A673 (cell line): Measurements from ENCODE around the gene EVPLL.

Source experiments
- EZH2 ChIP-seq: fragments of 200-600 bp; sonication (generic); IDR thresholded peaks from 2 replicates; pipeline ENCODE4 v1.6.1; 2017; ENCODE audit warnings: borderline replicate concordance, low read depth, mild to moderate bottlenecking, mixed read lengths, antibody characterized with exemption, low read length; ENCODE audit not compliant: poor library complexity, severe bottlenecking
- TF ChIP-seq, protein P1 (sequence below): fragments of 300-800, 200-600 bp; sonication (generic); conservative IDR thresholded peaks from 2 replicates; pipeline ENCODE4 v1.5.1; 2017; ENCODE audit warnings: low read depth, mild to moderate bottlenecking, antibody characterized with exemption, low read length, moderate library complexity, mixed read lengths

DNA sequence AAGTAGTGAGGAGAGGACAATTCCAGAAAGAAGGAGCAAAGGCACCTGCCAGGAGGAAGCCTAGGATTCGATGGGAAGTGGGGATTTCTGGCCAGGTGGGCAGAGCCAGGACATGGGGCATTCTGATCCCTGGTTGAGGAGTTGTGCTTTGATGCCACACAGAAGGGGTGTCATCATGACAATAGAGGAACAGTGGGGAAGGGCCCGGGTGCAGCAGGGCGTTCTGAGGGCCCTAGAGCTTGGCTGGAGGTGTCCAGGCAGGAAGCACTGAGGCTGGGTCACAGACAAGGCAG is 4.3 kb downstream of the EVPLL start:
- TF ChIP-seq, protein P1, sequence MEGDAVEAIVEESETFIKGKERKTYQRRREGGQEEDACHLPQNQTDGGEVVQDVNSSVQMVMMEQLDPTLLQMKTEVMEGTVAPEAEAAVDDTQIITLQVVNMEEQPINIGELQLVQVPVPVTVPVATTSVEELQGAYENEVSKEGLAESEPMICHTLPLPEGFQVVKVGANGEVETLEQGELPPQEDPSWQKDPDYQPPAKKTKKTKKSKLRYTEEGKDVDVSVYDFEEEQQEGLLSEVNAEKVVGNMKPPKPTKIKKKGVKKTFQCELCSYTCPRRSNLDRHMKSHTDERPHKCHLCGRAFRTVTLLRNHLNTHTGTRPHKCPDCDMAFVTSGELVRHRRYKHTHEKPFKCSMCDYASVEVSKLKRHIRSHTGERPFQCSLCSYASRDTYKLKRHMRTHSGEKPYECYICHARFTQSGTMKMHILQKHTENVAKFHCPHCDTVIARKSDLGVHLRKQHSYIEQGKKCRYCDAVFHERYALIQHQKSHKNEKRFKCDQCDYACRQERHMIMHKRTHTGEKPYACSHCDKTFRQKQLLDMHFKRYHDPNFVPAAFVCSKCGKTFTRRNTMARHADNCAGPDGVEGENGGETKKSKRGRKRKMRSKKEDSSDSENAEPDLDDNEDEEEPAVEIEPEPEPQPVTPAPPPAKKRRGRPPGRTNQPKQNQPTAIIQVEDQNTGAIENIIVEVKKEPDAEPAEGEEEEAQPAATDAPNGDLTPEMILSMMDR = no peak
- TF ChIP-seq EZH2 = no peak
